ENCODE measurements around the gene MTCL1. TPM values are rescaled to one million over a fixed set of nuclear protein-coding genes. Genes with fewer than 3 reads are reported as not detected.

MTCL1 gene
- total RNA-seq, 1 experiment from 2014 or later, result 11.2 TPM

DNA sequence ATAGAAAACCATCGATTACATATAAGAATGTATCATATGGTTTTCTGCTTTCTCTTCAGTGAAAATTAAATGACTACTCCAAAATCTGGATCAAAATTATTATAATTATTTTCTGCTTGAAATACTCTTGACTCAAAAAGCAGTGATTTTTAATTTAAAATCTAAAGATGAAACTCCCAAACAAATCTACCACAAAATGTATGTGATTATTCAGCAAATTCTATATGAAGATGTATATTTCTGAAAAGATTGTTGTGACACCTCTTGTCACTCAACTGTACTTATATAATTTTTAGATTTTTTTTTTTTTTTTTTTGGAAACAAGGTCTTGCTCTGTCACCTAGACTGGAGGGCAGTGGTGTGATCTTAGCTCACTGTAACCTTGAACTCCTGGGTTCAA, 98.6 kb downstream of the MTCL1 start:
- H3K4me1 ChIP-seq (ENCODE audit: insufficient read depth, low read length, poor library complexity, severe bottlenecking), result no peaks in the 10 kb centered on the region
- intact Hi-C loops (cut with micrococcal nuclease; ENCODE audit: unreplicated experiment), result no loop called here
- BruUV-seq (replicated peaks), result no TSS peak
- no peak overlapping the region for H3K27ac ChIP-seq (ENCODE audit: low read depth, low read length, poor library complexity, severe bottlenecking)
- no peak overlapping the region for H3K4me3 ChIP-seq (ENCODE audit: low read depth, low read length, poor library complexity, severe bottlenecking)
- no peak for DNase-seq (ENCODE audit: low spot score)
- no peaks in the 10 kb centered on the region for H3K36me3 ChIP-seq (ENCODE audit: insufficient read depth, low read length, poor library complexity, severe bottlenecking)
- H3K9me3 ChIP-seq (ENCODE audit: low read depth, low read length, poor library complexity, severe bottlenecking), result no peaks in the 10 kb centered on the region
- CTCF ChIA-PET, result no interaction called here
- H3K27me3 ChIP-seq (replicated peaks; ENCODE audit: insufficient read depth, low read depth, low read length, poor library complexity), result no peaks in the 10 kb centered on the region
- POLR2A ChIA-PET (ENCODE audit: low non-redundant PET), result no interaction called here
- TF ChIP-seq EZH2 (IDR thresholded peaks at IDR 0.05; ENCODE audit: borderline replicate concordance, low read depth, low read length, poor library complexity, severe bottlenecking), result no peak
- TF ChIP-seq CTCF (conservative IDR thresholded peaks at IDR 0.05; ENCODE audit: low read depth, low read length), result no peak

DNA sequence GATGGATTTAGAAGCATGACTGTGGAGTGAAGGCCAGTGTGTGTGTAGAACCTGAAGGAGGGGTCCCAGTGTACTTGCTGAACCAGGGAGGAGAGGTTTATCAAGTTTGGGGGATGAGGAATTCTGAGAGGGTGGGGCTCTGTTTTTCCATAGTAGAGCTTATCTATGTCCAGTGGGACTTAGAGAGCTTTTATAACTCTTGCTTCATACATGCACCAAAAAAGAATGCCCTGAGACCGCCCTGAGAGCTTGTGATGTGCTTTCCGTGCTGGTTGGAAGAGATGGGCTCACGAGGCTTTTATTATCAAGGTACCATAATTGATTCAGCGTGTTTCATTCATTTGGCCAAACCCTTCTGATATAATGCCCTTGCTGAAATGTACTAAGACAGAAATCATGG, 100.2 kb downstream of the MTCL1 start:
- no peaks in the 10 kb centered on the region for H3K27me3 ChIP-seq (replicated peaks; ENCODE audit: insufficient read depth, low read depth, low read length, poor library complexity)
- H3K4me1 ChIP-seq (ENCODE audit: insufficient read depth, low read length, poor library complexity, severe bottlenecking), result no peaks in the 10 kb centered on the region
- CTCF ChIA-PET, result no interaction called here
- no peaks in the 10 kb centered on the region for H3K36me3 ChIP-seq (ENCODE audit: insufficient read depth, low read length, poor library complexity, severe bottlenecking)
- intact Hi-C loops (cut with micrococcal nuclease; ENCODE audit: unreplicated experiment), result no loop called here
- DNase-seq (ENCODE audit: low spot score), result no peak
- H3K27ac ChIP-seq (ENCODE audit: low read depth, low read length, poor library complexity, severe bottlenecking), result no peak overlapping the region
- H3K9me3 ChIP-seq (ENCODE audit: low read depth, low read length, poor library complexity, severe bottlenecking), result no peaks in the 10 kb centered on the region
- H3K4me3 ChIP-seq (ENCODE audit: low read depth, low read length, poor library complexity, severe bottlenecking), result no peak overlapping the region
- TF ChIP-seq EZH2 (IDR thresholded peaks at IDR 0.05; ENCODE audit: borderline replicate concordance, low read depth, low read length, poor library complexity, severe bottlenecking), result no peak
- BruUV-seq (replicated peaks), result no TSS peak
- POLR2A ChIA-PET (ENCODE audit: low non-redundant PET), result no interaction called here

- ChIA-PET CTCF (no interaction called here), POLR2A (ENCODE audit: low non-redundant PET) (no interaction called here)
- H3K4me3 ChIP-seq (ENCODE audit: low read depth, low read length, poor library complexity, severe bottlenecking), result no peak overlapping the region
- no peaks in the 10 kb centered on the region for H3K27me3 ChIP-seq (replicated peaks; ENCODE audit: insufficient read depth, low read depth, low read length, poor library complexity)
- no TSS peak for BruUV-seq (replicated peaks)
- intact Hi-C loops (cut with micrococcal nuclease; ENCODE audit: unreplicated experiment), result no loop called here
- H3K27ac ChIP-seq (ENCODE audit: low read depth, low read length, poor library complexity, severe bottlenecking), result no peak overlapping the region
- H3K4me1 ChIP-seq (ENCODE audit: insufficient read depth, low read length, poor library complexity, severe bottlenecking), result no peaks in the 10 kb centered on the region
- H3K9me3 ChIP-seq (ENCODE audit: low read depth, low read length, poor library complexity, severe bottlenecking), result no peaks in the 10 kb centered on the region
- no peaks in the 10 kb centered on the region for H3K36me3 ChIP-seq (ENCODE audit: insufficient read depth, low read length, poor library complexity, severe bottlenecking)
- TF ChIP-seq CTCF (conservative IDR thresholded peaks at IDR 0.05; ENCODE audit: low read depth, low read length) (no peak), EZH2 (IDR thresholded peaks at IDR 0.05; ENCODE audit: borderline replicate concordance, low read depth, low read length, poor library complexity, severe bottlenecking) (no peak)
- no peak for DNase-seq (ENCODE audit: low spot score)
These were observed 100.9 kb downstream of the MTCL1 start for GRCh38 chr18:8806100-8806797.

Data from A673 (cell line).